GM23248 (cell line): ENCODE measurements around the gene ASH1L.

Source experiments
- EZH2 ChIP-seq: fragments of 200-600 bp; sonication (generic); IDR thresholded peaks from 2 replicates; pipeline ENCODE4 v1.6.1; 2018; ENCODE audit warnings: antibody characterized with exemption, mild to moderate bottlenecking; ENCODE audit not compliant: insufficient read depth, poor library complexity, severe bottlenecking
- EZH2phosphoT487 ChIP-seq: fragments of 200-600 bp; sonication (generic); IDR thresholded peaks from 2 replicates; pipeline ENCODE4 v1.6.1; 2018; ENCODE audit warnings: antibody characterized with exemption, moderate library complexity, mild to moderate bottlenecking, low read depth; ENCODE audit not compliant: insufficient read depth

DNA sequence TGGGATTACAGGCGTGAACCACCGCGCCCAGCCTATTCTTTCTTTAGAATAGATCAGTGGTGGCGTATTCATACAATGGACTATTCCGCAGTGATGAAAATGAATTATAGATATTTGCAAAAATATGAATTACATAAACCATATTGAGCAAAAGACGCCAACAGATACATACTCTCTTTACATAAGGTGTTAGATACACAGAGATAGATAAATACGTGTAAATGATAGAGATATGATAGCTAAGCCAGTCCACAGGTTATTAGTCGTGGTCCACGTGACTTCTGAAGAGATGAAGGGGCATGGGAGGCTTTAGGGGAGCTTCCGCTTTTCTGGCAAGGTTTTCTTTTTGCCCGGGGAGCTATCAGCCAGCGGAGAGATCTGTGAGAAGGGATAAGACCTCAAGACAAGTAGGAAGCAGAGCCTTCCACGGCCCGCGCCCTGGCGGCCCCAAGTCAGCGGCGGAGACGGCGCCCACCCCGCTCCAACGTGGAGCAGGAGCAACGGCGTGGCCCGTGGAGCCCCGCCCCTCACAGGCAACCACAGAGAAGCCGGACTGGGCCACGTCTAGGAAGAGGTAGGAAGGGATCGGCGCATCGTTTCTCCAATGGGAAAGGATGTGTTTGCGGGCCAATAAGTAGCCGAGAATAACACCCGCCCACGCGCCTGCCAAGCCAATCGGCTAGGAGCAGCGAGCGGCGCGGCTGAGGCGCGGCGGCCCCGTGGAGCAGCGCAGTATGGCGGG, 47.1 kb upstream of the ASH1L start, which contains the start of gene MSTO1:
- no peak for TF ChIP-seq EZH2
- no peak for TF ChIP-seq EZH2phosphoT487
